OCI-LY3 (cell line): ENCODE results near the gene SLC39A12.

Source experiments
- EZH2phosphoT487 ChIP-seq: fragments of 200-600 bp; shearing (Covaris generic); IDR thresholded peaks from 2 replicates; pipeline ENCODE4 v1.6.1; 2018; ENCODE audit warnings: antibody characterized with exemption, mixed run types, low read depth
- TF ChIP-seq, protein P1 (sequence below): fragments of 200-600, 300-600 bp; sonication (generic); IDR thresholded peaks from 2 replicates; pipeline ENCODE4 v1.5.1; 2014; ENCODE audit warnings: antibody characterized with exemption, low read length, low read depth

DNA sequence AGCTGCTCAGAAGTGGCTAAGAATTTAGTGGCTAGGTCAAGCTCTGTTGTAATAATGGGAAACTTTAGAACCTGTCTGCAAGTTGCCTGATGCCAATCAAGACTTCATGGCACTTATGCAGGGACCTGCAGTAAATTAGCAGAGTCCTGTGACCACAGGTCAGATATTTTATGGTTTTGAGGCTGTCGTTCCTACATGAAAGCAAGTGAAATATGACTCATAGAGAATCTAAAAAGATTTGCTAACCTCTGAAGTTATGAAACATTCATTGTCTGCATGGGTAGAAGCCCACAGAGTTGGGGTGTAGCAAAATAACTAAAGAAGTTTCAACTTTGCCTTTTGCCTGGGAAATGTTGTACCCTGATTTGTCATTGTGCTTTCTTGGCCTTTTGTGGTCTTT lies 32.3 kb downstream of the SLC39A12 start:
- TF ChIP-seq, protein P1, sequence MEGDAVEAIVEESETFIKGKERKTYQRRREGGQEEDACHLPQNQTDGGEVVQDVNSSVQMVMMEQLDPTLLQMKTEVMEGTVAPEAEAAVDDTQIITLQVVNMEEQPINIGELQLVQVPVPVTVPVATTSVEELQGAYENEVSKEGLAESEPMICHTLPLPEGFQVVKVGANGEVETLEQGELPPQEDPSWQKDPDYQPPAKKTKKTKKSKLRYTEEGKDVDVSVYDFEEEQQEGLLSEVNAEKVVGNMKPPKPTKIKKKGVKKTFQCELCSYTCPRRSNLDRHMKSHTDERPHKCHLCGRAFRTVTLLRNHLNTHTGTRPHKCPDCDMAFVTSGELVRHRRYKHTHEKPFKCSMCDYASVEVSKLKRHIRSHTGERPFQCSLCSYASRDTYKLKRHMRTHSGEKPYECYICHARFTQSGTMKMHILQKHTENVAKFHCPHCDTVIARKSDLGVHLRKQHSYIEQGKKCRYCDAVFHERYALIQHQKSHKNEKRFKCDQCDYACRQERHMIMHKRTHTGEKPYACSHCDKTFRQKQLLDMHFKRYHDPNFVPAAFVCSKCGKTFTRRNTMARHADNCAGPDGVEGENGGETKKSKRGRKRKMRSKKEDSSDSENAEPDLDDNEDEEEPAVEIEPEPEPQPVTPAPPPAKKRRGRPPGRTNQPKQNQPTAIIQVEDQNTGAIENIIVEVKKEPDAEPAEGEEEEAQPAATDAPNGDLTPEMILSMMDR, result no peak
- TF ChIP-seq EZH2phosphoT487, result no peak
